DOHH2 (cell line): ENCODE results near the gene TJP1.

ENCODE experiments used
- H3F3A ChIP-seq: fragments of 200-600 bp; sonication (generic), shearing (Covaris generic); 2 replicates; pipeline ENCODE4 v1.6.0; 2016; ENCODE audit warnings: antibody characterized with exemption, mild to moderate bottlenecking; ENCODE audit not compliant: control insufficient read depth, insufficient read depth
- H3K27ac ChIP-seq: fragments of 200-600 bp; sonication (generic); 2 replicates; pipeline ENCODE4 v1.5.1; 2014; ENCODE audit warnings: low read depth, mild to moderate bottlenecking, low read length, moderate library complexity
- H3K27me3 ChIP-seq: fragments of 200-600 bp; sonication (generic); 2 replicates; pipeline ENCODE4 v1.6.1; 2014; ENCODE audit warnings: mild to moderate bottlenecking, low read length, mixed read lengths; ENCODE audit not compliant: control insufficient read depth
- H3K36me3 ChIP-seq: fragments of 200-600 bp; sonication (generic); 2 replicates; pipeline ENCODE4 v1.6.1; 2014; ENCODE audit warnings: mild to moderate bottlenecking, low read length, moderate library complexity, mixed read lengths; ENCODE audit not compliant: control insufficient read depth
- H3K4me1 ChIP-seq: fragments of 200-600 bp; sonication (generic); 2 replicates; pipeline ENCODE4 v1.6.1; 2014; ENCODE audit warnings: mild to moderate bottlenecking, low read length, mixed read lengths; ENCODE audit not compliant: control insufficient read depth
- H3K4me2 ChIP-seq: fragments of 200-600 bp; sonication (generic); 2 replicates; pipeline ENCODE4 v1.6.0; 2014; ENCODE audit warnings: mild to moderate bottlenecking, low read length, moderate library complexity
- H3K4me3 ChIP-seq: fragments of 200-600 bp; sonication (generic); 2 replicates; pipeline ENCODE4 v1.5.1; 2014; ENCODE audit warnings: mild to moderate bottlenecking, low read length, mixed read lengths
- H3K79me2 ChIP-seq: fragments of 200-600 bp; sonication (generic); 2 replicates; pipeline ENCODE4 v1.6.1; 2014; ENCODE audit warnings: mild to moderate bottlenecking, low read length, mixed read lengths; ENCODE audit not compliant: control insufficient read depth
- H3K9me2 ChIP-seq: fragments of 200-600 bp; sonication (generic); replicated peaks from 2 replicates; pipeline ENCODE4 v1.6.1; 2014; ENCODE audit warnings: mild to moderate bottlenecking, low read length, mixed read lengths; ENCODE audit not compliant: control insufficient read depth
- H3K9me3 ChIP-seq: fragments of 200-600 bp; sonication (generic); 2 replicates; pipeline ENCODE4 v1.6.1; 2014; ENCODE audit warnings: antibody characterized with exemption, low read length, mixed read lengths; ENCODE audit not compliant: control insufficient read depth, insufficient read depth
- H4K20me1 ChIP-seq: fragments of 200-600 bp; sonication (generic); 2 replicates; pipeline ENCODE4 v1.6.0; 2014; ENCODE audit warnings: low read depth, mild to moderate bottlenecking, antibody characterized with exemption, low read length, moderate library complexity; ENCODE audit not compliant: control insufficient read depth, insufficient read depth
- EZH2phosphoT487 ChIP-seq: fragments of 200-600 bp; sonication (generic); IDR thresholded peaks from 2 replicates; pipeline ENCODE4 v1.6.1; 2017; ENCODE audit warnings: borderline replicate concordance, mild to moderate bottlenecking, antibody characterized with exemption, low read length, moderate library complexity, mixed read lengths
- TF ChIP-seq, protein P1 (sequence below): fragments of 200-600 bp; sonication (generic); IDR thresholded peaks from one replicate; pipeline ENCODE4 v1.5.1; 2014; ENCODE audit warnings: antibody characterized with exemption, mild to moderate bottlenecking, low read depth, low read length; ENCODE audit not compliant: poor library complexity, severe bottlenecking

Gene TJP1

DNA sequence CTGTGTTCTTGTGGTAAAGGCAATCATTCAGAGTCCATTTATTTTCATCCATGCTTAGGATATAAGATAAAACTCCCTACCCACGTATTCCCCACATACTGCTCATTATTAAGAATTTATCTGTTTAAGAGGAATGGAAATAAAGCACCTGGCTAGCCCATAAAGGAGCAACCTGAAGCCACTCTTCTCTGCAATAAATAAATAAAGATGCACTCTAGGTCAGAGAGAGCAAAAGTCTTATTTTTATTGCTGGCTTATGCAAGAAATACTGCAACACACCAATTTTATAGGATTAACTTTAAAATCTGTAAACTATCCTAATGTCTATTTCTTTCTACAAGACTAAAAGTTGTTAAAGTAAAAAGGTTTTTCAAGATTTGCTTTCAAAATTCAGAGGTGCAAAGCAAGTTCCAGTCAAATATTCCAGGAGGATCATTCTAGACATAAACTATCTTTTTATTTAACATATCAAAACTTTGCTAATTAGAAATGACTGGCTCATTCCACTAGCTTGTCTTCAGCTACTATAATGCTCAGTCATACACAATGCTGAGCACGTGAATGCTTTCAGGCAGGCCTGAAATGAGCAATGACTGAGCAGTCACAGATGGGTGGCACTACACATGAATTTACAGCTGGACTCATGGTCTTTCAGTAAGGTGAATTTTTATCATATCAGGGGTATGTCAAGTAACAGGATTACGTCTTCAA lies 7.1 kb downstream of the TJP1 start:
- Histone ChIP-seq H3K9me3 (no peaks in the 10 kb centered on the region), H3K4me2 (no peak overlapping the region), H3K36me3 (no peaks in the 10 kb centered on the region), H3K27me3 (peaks cover 59% of the 10 kb centered on the region), H4K20me1 (no peaks in the 10 kb centered on the region), H3F3A (no peaks in the 10 kb centered on the region), H3K79me2 (no peaks in the 10 kb centered on the region), H3K4me1 (no peaks in the 10 kb centered on the region), H3K27ac (no peak overlapping the region), H3K9me2 (no peaks in the 10 kb centered on the region), H3K4me3 (no peak overlapping the region)
- no peak for TF ChIP-seq EZH2phosphoT487
- TF ChIP-seq, protein P1, sequence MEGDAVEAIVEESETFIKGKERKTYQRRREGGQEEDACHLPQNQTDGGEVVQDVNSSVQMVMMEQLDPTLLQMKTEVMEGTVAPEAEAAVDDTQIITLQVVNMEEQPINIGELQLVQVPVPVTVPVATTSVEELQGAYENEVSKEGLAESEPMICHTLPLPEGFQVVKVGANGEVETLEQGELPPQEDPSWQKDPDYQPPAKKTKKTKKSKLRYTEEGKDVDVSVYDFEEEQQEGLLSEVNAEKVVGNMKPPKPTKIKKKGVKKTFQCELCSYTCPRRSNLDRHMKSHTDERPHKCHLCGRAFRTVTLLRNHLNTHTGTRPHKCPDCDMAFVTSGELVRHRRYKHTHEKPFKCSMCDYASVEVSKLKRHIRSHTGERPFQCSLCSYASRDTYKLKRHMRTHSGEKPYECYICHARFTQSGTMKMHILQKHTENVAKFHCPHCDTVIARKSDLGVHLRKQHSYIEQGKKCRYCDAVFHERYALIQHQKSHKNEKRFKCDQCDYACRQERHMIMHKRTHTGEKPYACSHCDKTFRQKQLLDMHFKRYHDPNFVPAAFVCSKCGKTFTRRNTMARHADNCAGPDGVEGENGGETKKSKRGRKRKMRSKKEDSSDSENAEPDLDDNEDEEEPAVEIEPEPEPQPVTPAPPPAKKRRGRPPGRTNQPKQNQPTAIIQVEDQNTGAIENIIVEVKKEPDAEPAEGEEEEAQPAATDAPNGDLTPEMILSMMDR, result no peak

DNA sequence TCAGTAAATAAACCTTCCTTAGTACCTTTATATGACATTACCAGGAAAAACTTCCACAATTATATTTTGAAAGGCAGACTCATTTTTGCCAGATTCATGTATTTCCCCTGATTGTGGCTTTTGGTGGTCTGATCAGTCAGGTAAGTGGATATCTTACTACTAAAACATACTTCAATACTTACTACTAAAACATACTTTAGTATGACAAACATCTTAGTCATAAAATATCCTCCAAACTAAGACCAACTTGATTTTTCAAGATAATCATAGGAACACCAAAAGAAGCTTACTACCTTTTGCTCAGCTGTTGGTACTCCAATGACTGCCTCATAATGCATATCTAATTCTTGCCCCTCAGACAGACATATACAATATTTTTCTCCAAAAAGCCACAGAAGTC lies 9.3 kb downstream of the TJP1 start:
- no peaks in the 10 kb centered on the region for H3F3A ChIP-seq

DNA sequence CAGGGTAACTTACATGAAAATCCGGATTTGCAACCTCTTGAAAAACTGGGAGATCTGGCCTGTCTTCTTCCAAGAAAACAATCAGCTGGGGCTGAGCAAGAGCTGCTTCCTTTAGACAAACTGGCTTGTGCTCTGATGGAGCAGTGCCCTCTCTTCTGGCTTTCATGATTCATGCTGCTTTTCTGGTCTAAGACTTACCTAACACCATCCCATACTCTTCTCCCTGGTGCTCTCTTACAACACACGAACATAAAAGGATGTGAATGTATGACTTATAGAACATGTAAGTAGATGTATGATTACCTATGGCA lies 9.9 kb downstream of the TJP1 start:
- Histone ChIP-seq H3K79me2 (no peaks in the 10 kb centered on the region), H3K27me3 (peaks cover 48% of the 10 kb centered on the region), H3K4me1 (no peaks in the 10 kb centered on the region), H3K4me2 (no peak overlapping the region), H3K27ac (no peak overlapping the region), H3F3A (no peaks in the 10 kb centered on the region), H3K36me3 (no peaks in the 10 kb centered on the region), H4K20me1 (no peaks in the 10 kb centered on the region), H3K9me2 (no peaks in the 10 kb centered on the region), H3K4me3 (no peak overlapping the region), H3K9me3 (no peaks in the 10 kb centered on the region)
- no peak for TF ChIP-seq EZH2phosphoT487
- TF ChIP-seq, protein P1, result no peak

More for the DNA sequence above, 9.3 kb downstream of the TJP1 start:
- peaks cover 50% of the 10 kb centered on the region for H3K27me3 ChIP-seq
- H3K4me3 ChIP-seq, result no peak overlapping the region
- H3K27ac ChIP-seq, result no peak overlapping the region
- no peaks in the 10 kb centered on the region for H3K36me3 ChIP-seq
- no peaks in the 10 kb centered on the region for H3K9me3 ChIP-seq
- no peaks in the 10 kb centered on the region for H3K79me2 ChIP-seq
- TF ChIP-seq EZH2phosphoT487, result no peak
- TF ChIP-seq, protein P1, result no peak
- no peaks in the 10 kb centered on the region for H3K9me2 ChIP-seq
- H4K20me1 ChIP-seq, result no peaks in the 10 kb centered on the region
- no peaks in the 10 kb centered on the region for H3K4me1 ChIP-seq
- no peak overlapping the region for H3K4me2 ChIP-seq
